GOT3 (cell line): ENCODE results near the gene USP48.
"Not testable (repeated sequence)": the region's sequence is repeated elsewhere in the genome, so short reads cannot be mapped to it uniquely, and the experiment has no call there.

Experiments used
- DNase-seq: peaks from one replicate; lab custom pipeline; 2025; ENCODE audit warnings: mixed read lengths; lab: John Stamatoyannopoulos, UW

The USP48 gene, protein sequence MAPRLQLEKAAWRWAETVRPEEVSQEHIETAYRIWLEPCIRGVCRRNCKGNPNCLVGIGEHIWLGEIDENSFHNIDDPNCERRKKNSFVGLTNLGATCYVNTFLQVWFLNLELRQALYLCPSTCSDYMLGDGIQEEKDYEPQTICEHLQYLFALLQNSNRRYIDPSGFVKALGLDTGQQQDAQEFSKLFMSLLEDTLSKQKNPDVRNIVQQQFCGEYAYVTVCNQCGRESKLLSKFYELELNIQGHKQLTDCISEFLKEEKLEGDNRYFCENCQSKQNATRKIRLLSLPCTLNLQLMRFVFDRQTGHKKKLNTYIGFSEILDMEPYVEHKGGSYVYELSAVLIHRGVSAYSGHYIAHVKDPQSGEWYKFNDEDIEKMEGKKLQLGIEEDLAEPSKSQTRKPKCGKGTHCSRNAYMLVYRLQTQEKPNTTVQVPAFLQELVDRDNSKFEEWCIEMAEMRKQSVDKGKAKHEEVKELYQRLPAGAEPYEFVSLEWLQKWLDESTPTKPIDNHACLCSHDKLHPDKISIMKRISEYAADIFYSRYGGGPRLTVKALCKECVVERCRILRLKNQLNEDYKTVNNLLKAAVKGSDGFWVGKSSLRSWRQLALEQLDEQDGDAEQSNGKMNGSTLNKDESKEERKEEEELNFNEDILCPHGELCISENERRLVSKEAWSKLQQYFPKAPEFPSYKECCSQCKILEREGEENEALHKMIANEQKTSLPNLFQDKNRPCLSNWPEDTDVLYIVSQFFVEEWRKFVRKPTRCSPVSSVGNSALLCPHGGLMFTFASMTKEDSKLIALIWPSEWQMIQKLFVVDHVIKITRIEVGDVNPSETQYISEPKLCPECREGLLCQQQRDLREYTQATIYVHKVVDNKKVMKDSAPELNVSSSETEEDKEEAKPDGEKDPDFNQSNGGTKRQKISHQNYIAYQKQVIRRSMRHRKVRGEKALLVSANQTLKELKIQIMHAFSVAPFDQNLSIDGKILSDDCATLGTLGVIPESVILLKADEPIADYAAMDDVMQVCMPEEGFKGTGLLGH

DNA sequence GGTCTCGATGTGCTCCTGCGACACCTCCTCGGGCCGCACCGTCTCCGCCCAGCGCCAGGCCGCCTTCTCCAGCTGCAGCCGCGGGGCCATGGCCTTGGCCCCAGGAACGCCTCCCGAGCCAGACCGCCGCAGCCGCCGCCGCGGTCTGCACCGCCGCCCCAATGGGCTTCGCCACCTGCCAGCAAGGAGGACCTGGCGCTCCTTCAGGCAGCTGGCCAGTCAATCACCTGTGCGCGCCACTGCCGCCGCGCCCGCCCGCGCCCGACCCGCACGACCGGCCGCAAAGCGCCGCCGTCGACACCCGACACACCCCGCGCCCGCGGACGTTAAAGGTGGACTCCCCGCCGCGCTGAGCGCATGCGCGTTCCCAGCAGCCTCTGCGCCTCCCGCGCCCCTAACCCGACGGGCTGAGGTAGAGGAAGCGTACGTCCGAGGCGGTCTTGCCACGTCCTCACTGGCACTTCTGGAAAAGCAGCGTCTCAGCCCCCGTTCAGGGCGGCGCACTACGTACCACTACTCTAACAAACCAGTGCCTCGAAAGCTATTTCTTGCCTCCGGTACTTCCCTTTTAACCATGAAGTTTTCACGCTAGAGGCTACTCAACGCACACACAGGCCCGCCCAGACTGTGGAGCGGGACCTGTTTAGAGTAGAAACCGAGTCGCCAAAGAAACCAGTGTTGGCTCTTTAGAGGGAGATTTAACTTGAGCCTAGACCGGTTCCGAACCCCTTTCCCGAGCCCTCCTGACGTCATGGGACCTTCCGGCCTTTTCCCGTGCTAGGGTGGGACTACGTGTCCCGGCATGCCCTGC is at the start of gene USP48:
Gene USP48, minus strand, starts transcription at position 282 of the 811 bp plus-strand sequence. Its CDS starts 192 bp downstream, at position 90.
- DNase-seq, result peak; percentile 84

DNA sequence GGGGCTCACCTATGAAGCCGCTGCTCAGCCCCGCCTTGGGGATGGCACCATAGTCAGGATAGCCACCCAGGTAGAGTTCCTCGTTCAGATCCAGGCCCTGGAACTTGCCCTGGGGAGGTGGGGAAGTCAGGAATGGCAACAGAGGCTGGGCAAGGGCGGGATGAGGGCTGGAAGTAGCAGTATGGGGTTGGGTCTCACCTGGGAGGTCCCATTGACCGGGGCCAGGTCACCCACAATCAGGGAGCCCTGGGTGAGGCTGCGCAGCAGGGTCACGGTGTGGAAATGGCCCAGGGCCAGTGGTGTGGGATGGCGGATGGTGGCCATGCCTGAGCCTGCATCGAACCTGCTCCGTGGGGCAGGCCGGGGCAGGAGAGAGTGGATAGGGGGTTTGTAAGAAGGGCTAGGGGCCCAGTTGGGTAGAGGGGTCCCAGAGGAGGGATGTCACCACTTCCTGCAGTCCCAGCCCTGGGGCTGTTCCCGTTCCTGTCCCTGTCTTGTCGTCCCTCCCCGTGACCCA is 48.6 kb upstream of the USP48 start:
- no peak for DNase-seq

DNA sequence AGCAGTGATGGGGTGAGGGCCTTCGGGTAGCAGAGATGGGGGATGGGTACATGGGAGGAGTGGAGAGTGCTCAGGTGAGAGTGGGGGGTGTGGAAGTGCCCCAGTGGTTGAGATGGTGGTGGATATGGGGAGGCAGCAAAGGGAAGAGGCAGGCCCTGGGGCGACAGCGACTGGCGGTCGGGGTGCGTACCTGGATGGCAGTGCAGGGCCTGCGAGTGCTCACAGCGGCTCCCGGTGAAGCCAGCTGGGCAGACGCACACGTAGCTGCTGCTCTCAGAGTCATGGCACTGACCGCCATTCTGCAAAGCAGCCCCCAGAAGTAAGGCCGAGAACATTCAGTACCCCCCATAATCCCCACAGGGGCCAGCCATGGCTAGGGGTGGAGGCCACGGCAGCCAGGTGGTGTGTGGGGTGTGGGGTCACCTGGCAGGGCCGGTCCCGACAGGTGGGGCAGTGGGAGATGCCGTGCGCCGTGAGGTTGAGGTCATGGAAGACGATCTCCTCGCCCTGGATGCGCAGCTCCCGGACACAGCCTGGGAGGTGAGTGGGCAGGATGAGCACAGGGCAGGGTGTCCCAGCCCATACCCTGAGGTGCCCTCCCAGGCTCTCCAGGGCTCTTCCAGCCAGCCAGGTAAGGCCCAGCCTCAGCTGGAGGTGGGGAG is 48.0 kb upstream of the USP48 start:
- no peak for DNase-seq

DNA sequence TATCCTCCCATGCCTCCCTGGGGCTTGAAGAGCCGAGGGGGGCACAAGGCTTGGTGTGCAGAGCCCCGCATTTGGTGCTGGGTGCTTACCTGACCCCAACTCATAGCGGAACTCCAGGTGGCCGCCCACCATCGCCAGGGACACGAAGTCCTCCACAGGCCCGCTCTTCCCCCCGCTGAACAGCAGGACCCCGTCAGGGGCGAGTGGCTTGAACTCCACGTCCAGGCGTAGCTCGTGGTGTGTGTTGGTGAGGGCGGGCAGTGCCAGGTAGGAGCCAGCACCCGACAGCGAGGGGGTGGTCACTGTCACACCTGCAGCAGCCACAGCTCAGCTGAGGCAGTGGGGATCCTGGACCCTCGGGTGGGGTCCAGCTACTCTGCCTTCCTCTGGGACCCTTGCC is 46.3 kb upstream of the USP48 start:
- DNase-seq, result no peak

DNA sequence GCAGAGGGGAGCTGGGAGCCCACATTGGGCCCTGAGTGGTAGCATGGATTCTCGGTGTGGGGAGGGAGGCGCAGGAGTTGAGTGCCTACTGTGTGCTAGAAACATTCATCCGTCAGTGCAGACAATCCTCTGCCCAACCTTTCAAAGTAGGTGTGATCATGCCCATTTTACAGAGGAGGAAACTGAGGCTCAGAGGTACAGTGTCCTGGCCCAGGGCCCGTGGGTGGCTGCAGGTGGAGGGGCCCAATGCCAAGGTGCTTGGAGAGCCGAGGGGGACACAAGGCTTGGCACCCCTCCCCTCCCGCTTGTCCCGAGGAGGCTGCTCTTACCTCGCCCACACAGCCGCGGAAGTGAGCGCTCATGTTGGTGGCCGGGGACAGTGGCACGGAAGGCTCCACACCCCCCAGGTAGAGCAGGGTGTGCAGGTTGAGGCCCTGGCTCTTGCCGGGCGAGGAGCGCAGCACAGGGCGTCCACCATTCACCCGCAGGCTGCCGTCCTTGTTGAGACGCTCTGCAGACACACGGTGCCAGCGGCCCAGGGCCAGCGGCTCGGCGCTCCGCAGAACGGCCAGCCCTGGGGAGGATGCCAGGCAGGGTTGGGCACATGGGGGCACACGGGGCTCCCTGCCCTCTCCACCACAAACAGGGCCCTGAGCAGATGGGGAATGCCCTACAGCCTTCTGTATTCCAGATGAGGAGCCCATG is 45.7 kb upstream of the USP48 start:
- no peak for DNase-seq

DNA sequence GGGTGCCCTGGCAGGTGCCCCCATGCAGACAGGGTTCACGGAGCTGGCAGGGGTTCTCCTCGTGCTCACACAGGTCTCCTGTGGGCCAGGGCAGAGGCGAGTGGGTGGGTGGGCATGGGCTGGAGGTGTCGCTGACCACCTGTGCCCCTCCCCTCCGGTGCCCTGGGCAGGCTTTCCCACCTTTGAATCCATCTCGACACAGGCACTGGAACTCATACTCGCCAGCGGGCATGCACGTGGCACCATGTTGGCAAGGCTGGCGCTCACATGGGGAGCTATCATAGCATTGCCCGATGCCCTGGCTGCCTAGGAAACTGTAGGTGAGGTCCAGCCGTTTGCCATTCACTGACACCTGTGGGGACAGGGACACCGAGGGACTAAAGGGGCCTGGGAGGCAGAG is 45.1 kb upstream of the USP48 start:
- no peak for DNase-seq

DNA sequence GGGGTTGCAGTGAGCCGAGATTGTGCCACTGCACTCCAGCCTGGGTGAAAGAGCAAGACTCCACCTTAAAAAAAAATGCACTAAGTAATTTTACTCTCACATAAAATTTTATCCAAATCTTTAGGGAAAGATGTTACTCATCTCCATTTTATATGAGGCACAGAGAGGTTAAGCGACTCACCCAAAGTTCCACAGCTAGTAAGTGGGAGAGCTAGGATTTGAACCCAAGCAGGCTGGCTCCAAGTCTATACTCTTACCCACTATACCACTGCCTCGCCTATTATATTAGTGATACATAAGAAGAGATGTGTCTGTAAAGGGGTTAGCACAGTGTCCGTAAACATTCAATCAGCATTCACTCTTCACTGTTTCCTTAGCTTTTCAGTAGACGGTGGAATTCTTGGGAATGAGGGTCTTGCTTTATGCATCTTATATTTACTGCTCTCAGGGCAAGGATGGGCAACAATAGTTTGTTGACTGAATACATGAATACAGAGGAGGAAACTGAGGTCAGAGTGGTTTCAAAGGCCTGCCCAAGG is 44.3 kb upstream of the USP48 start:
- no peak for DNase-seq

DNA sequence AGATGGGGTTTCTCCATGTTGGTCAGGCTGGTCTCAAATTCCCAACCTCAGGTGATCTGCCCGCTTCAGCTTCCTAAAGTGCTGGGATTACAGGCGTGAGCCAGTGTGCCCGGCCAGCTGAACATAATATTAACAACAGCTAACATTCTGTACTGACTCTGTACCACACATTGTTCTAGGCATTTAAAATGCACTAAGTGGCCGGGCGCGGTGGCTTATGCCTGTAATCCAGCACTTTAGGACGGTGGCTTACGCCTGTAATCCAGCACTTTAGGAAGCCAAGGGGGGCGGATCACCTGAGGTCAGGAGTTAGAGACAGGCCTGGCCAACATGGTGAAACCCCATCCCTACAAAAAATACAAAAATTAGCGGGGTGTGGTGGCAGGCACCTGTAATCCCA is 43.7 kb upstream of the USP48 start:
- DNase-seq, result not testable (repeated sequence)

DNA sequence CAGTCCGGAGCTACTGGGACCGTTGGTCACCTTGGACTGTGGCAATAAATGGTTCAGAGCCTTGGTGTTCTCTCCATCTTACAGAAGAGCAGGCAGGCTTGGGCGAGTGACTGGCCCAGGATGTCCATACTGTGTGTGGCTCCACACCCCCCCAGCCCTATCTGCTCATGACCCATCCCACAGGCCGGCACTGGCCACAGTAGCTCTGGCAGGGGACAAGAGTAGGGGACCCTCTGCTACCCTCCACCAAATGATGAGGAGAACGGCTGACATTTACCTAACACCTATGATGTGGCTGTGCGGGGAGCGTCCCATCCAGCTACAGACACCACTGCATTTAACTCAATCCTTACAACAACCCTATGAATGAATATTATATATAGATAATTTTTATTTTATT is 42.4 kb upstream of the USP48 start:
- DNase-seq, result no peak

DNA sequence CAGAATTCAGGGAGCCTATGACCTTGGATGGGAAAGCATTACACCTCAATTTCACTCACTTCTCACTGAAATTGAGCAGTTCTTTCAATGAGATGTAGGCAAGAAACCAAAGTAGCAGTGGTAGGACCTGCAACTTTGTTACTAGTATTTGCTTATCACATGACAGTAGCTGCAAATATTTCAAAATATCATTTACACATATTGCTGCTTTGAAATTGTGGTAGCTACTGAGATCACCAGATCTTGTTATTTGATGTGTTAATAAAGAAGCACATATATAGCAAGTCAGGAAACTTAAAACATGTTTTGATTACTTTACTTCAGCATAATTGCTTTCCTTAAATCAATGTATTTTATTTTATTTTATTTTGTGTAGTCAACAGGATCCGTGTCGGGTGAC is 42.0 kb upstream of the USP48 start:
- DNase-seq, result no peak

DNA sequence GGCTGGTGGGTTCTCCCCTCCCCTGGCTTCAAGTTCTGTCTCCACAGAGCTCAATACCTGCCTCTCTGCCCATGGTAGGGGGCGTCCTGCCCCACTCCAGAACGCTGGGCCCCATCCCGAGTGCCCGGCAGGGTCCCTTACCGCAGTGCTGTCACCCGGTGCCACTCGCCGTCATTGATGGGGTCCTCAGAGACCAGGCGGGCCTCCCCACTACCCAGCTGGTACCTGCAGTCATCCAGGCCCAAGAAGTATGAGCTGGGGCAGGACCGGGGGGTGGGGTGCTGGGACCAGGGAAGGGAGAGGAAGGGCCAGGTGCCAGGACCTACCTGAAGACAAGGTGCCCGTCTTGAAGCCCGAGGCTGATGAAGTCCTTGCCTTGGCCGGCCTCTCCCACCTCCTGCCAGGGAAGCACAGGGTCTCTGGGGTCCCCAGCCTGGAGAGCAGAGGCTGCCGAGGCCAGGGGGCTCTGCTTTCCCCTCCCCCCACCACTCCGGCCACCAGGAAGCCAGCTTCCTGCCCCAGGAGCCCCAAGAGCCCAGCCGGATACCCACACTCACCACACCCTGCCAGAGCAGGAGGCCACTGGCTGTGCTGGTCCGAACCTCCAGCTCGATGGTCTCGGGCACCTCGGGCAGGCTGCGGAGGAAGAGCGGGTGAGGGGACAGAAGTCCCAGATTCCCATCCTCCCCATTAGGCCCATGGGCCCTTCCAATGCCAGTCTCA is 41.2 kb upstream of the USP48 start:
- no peak for DNase-seq

DNA sequence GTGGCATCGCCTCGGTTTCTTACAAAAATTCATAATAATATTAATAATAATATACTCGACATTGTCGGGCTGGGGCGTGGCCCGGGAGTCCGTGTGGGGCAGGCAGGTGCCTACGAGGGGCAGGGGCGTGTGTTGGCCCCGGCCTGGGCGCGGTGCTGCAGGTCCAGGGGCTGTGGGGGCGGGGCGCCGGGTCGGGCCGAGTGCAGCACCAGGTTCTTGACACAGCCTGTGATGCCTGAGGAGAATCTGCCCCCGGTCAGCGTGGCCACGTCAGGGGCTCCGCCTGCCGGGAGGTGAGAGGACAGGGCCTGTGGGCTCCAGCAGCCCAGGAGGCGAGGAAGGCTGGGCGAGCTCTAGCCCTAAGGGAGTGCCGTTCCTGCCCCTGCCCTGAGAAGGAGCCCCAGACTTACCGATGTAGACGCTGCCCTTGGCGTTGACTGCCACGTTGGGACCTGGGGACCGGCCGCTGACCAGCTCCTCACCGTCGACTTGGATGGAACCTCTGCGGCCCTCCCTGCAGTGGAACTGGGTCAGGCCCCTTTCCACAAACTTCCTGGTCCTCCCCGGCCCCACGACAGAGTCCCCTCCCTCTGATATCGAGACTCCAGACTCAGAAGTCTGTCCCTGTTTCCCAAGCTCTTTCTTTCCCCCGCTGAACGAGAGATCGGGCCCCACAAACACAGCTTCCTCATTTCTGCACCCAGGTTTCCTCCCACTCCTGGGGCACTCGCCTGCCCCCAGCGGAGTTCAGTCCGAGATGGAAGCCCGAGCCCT is 40.4 kb upstream of the USP48 start:
- DNase-seq, result no peak

DNA sequence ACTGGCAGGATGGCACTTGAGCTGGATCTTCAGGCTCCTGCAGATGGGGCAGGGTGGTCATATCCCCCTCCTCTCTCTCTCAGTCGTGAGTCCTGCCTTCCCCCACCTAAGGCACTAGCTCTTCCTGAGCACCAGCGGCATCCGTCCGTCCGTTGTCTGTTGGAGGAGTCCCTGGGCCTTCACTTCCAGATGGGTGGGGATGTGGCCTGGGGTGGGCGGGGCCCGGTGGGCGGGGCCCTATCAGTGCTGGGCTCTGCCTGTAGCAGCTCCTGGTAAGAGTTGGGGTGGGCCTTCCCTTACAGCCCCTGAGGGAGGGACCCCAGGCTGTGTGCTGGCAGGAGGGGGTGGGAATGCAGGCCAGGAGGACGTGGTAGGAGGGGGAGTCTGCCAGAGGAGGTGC is 39.4 kb upstream of the USP48 start:
- DNase-seq, result no peak

DNA sequence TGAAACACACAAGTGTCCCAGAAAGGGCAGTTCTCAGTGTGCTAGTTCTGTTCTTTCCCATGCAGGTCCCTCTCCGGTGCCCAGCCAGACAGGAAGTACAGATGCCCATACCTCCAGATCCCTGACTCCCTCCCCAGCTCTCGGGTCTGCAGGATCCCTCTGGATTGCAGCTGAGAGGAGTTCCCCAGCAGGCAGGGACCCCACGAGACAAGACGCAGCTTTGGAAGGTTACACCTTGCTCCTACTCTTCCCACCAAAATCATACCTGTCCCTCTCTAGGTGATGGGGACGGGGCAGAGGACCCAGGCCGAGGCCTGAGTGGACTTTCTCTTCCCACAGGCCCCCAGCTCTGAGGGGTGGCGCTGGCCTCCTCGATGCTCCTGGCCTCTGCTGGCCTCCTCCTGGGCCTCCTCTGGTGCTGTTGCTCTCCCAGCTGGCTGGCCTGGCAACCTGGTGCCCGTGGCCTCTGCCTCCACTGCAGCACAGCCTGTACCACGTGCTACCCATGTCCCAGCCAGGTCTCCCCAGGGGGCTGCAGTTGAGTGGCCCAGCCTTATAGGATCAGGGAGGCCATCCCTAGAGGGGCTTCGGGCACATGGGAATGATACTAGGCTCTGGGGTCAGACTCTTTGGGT is 38.6 kb upstream of the USP48 start:
- no peak for DNase-seq

DNA sequence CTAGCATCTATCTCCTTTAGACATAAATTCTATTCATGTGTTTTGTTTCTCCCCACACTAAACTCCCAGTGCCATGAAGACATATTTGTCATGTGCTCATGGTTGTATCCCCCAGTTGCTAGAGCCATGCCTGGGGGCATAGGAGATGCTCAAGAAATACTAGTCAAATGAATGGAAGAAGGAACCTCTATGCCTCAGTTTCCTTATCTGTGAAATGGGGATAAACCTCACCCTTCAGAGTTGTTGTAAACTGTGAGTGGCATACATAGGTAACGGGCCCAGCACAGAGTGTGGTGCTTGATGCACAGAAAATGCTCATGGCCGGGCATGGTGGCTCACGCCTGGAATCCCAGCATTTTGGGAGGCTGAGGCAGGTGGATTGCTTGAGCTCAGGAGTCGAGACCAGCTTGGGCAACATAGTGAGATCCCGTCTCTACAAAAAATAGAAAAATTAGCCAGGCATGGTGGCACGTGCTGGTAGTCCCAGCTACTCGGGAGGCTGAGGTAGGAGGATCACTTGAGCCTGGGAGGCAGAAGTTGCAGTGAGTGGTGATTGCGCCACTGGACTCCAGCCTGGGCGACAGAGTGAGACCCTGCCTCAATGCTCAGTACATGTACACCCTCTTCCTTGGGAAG is 37.8 kb upstream of the USP48 start:
- no peak for DNase-seq

DNA sequence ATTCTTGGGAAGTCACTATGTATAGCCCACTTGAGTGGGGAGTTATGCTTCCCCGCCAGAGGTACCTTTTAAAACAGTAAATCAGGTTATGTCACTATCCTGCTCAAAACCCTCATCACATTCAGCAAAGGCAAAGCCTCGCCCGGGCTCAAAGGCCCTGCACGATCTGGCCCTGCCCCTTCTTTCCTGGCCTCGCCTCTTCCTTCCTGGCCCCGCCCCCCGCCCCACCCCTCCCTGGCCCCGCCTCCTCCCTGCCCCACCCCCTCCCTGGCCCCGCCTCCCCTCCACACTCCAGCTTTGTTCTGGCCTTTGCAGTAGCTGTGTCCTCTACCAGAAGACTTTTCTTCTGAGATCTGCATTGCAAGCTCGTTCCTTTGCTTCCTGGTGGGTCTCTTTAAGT is 35.7 kb upstream of the USP48 start:
- no peak for DNase-seq

DNA sequence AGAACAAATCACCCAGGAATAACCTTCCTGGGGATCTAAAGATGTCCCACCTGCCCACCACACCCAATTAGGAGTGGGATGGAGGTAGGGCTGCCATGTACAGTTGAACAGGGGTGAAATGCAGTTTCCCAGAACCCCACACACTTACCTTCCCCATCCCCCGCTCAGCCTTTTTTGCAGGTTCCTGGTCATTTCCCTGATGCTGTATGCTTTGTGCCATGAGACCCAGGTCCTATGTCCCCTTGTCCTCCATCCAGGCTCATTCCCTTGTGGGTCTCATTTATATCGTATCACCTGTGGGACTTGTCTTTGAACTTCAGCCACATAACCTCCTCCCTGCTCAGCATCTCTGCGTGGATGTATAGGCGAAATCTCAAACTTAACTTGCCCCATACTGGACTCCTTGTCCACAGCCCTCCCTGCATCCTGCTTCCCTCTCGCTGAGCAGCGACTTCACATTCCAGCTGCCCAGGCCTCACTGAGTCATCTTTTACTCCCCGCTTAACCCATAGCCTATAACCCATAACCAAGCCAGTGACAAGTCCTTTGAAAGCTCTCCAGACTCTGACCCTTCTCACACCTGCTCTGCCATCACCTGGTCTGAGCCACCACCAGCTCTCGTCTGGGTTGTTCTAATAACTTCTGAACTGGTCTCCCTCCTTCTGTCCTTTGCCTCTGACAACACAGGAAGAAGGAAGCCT is 33.8 kb upstream of the USP48 start:
- no peak for DNase-seq
